HG03432 (cell line): ENCODE data around the gene ZNF790.

Source experiments
- ATAC-seq: cut with Tn5 transposase; IDR thresholded peaks from one replicate; pipeline ENCODE4 v1.9.1; 2021; ENCODE audit warnings: mild to moderate bottlenecking, moderate library complexity; ENCODE audit not compliant: unreplicated experiment

The ZNF790 gene

GRCh38 chr19:36772311-36773222 lies 65.6 kb downstream of the ZNF790 start, which contains the start of gene ZNF850:
Gene ZNF850 (minus strand): TSS chr19:36772807. CDS start chr19:36762606, 10,201 bp downstream.
- ATAC-seq, result peak; percentile 91

- no peak for ATAC-seq
These were observed 66.6 kb downstream of the ZNF790 start for GRCh38 chr19:36771261-36772231.
